Muscle layer of duodenum (tissue), 2 donors: ENCODE data around the gene ATG16L2.
"Not testable (repeated sequence)": the region's sequence is repeated elsewhere in the genome, so short reads cannot be mapped to it uniquely, and the experiment has no call there.

ENCODE experiments used
- H3K27ac ChIP-seq: one replicate; pipeline ENCODE4 v1.7.0; 2013; ENCODE audit warnings: mild to moderate bottlenecking, low read length
- H3K27me3 ChIP-seq: one replicate; pipeline ENCODE4 v1.7.0; 2013; ENCODE audit warnings: low read depth, mild to moderate bottlenecking, control low read depth, low read length
- H3K36me3 ChIP-seq, 2 donors: one replicate each; pipeline ENCODE4 v1.7.0; 2013; ENCODE audit warnings: low read length in 2 of 2, control low read depth in 1 of 2, mild to moderate bottlenecking in 1 of 2; ENCODE audit not compliant: insufficient read depth in 2 of 2, control insufficient read depth in 1 of 2
- H3K4me1 ChIP-seq, 2 donors: one replicate each; pipeline ENCODE4 v1.7.0; 2013; ENCODE audit warnings: low read length in 2 of 2, mild to moderate bottlenecking in 2 of 2, control low read depth in 1 of 2, moderate library complexity in 1 of 2; ENCODE audit not compliant: insufficient read depth in 2 of 2, control insufficient read depth in 1 of 2
- H3K4me3 ChIP-seq, 2 donors: one replicate each; pipeline ENCODE4 v1.7.0; 2013; ENCODE audit warnings: low read length in 2 of 2, low read depth in 1 of 2, mild to moderate bottlenecking in 1 of 2
- H3K9me3 ChIP-seq, 2 donors: one replicate each; pipeline ENCODE4 v1.7.0; 2013; ENCODE audit warnings: low read length in 2 of 2, control low read depth in 1 of 2, mild to moderate bottlenecking in 1 of 2; ENCODE audit not compliant: control insufficient read depth in 1 of 2
- donor health status: healthy.

Gene ATG16L2

GRCh38 chr11:72791228-72791627 lies 23.0 kb upstream of the ATG16L2 start:
- not testable (repeated sequence) for H3K9me3 ChIP-seq, H3K4me3 ChIP-seq, H3K27me3 ChIP-seq, H3K27ac ChIP-seq, H3K36me3 ChIP-seq
- H3K4me1 ChIP-seq, result peaks cover 0 to 14% of the 10 kb centered on the region in 2 donors

- no peak overlapping the region for H3K4me3 ChIP-seq
- no peaks in the 10 kb centered on the region for H3K9me3 ChIP-seq
- no peak overlapping the region for H3K27ac ChIP-seq
- H3K27me3 ChIP-seq, result no peaks in the 10 kb centered on the region
- H3K36me3 ChIP-seq, result no peaks in the 10 kb centered on the region
- H3K4me1 ChIP-seq, result peaks cover 0 to 14% of the 10 kb centered on the region in 2 donors
Measured at GRCh38 chr11:72792437-72793021, 21.7 kb upstream of the ATG16L2 start.

GRCh38 chr11:72793076-72793424 lies 21.2 kb upstream of the ATG16L2 start:
- Histone ChIP-seq H3K4me3 (peak overlapping the region; percentile 28 to 68), H3K27me3 (no peaks in the 10 kb centered on the region), H3K27ac (peak overlapping the region; percentile 32), H3K4me1 (peaks cover 0 to 14% of the 10 kb centered on the region in 2 donors), H3K9me3 (no peaks in the 10 kb centered on the region), H3K36me3 (no peaks in the 10 kb centered on the region)

GRCh38 chr11:72793425-72794367 lies 20.5 kb upstream of the ATG16L2 start, which contains the start of gene STARD10:
STARD10 (minus strand) TSS chr11:72794047; CDS start chr11:72781181, 12,866 bp downstream.
- H3K36me3 ChIP-seq, result no peaks in the 10 kb centered on the region
- H3K4me3 ChIP-seq, result peak within 1 kb of the TSS; percentile 68 to 76
- H3K27ac ChIP-seq, result peak within 1 kb of the TSS; percentile 63
- H3K27me3 ChIP-seq, result no peaks in the 10 kb centered on the region
- no peaks in the 10 kb centered on the region for H3K9me3 ChIP-seq
- peaks cover 0 to 14% of the 10 kb centered on the region in 2 donors for H3K4me1 ChIP-seq

GRCh38 chr11:72798361-72798760 lies 15.8 kb upstream of the ATG16L2 start:
- no peaks in the 10 kb centered on the region for H3K27me3 ChIP-seq
- H3K4me1 ChIP-seq, result peaks cover 0 to 8% of the 10 kb centered on the region in 2 donors
- H3K27ac ChIP-seq, result no peak overlapping the region
- H3K36me3 ChIP-seq, result no peaks in the 10 kb centered on the region
- no peaks in the 10 kb centered on the region for H3K9me3 ChIP-seq
- no peak overlapping the region for H3K4me3 ChIP-seq

DNA sequence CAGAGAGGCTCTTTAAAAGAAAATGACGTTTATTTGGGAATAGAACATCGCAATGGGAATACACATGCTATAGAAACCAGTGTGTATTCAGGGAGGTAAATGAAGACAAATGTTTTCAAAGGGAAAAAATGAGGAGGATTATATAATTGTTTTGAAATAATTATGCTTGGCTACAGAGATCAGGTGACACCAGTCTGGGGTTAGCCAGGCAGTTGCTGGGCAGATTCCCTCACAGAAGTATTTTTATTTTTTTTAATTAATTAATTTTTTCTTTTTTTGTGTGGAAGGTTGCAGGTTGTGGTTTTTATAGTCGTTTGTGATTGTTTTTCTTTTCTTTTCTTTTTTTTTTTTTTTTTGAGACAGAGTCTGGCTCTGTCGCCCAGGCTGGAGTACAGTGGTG lies 14.8 kb upstream of the ATG16L2 start:
- H3K4me1 ChIP-seq, result peaks cover 0 to 3% of the 10 kb centered on the region in 2 donors
- H3K27ac ChIP-seq, result no peak overlapping the region
- no peak overlapping the region for H3K4me3 ChIP-seq
- H3K9me3 ChIP-seq, result no peaks in the 10 kb centered on the region
- H3K36me3 ChIP-seq, result no peaks in the 10 kb centered on the region
- no peaks in the 10 kb centered on the region for H3K27me3 ChIP-seq

DNA sequence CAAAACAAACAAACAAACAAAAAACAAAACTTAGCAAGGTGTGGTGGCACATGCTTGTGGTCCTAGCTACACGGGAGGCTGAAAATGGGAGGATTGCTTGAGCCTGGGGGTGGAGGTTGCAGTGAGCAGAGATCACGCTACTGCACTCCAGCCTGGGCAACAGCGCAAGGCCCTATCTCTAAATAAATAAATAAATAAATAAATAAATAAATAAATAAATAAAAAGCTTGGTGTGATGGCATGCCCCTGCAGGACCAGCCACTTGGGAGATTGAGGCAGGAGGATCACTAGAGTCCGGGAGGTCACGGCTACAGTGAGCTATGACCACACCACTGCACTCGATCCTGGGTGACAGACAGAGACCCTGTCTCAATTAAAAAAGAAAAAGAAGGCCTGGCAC lies 11.4 kb upstream of the ATG16L2 start:
- no peak overlapping the region for H3K27ac ChIP-seq
- no peaks in the 10 kb centered on the region for H3K4me1 ChIP-seq
- no peaks in the 10 kb centered on the region for H3K27me3 ChIP-seq
- H3K4me3 ChIP-seq, result no peak overlapping the region
- H3K36me3 ChIP-seq, result no peaks in the 10 kb centered on the region
- H3K9me3 ChIP-seq, result no peaks in the 10 kb centered on the region

DNA sequence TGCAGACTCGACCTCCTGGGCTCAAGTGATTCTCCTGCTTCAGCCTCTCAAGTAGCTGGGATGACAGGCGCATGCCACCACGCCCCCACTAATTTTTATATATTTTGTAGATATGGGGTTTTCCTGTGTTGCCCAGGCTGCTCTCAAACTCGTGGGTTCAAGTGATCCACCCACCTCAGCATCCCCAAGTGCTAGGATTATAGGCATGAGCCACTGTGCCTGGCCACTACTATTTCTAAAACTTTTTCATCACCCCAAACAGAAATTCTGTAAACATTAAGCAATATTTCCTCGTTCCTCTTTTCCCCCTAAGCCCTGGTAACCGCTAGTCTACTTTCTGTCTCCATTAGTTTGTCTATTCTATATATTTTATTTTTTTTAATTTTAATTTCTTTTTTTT lies 9.0 kb upstream of the ATG16L2 start:
- H3K4me1 ChIP-seq, result no peaks in the 10 kb centered on the region
- no peaks in the 10 kb centered on the region for H3K27me3 ChIP-seq
- no peak overlapping the region for H3K27ac ChIP-seq
- H3K4me3 ChIP-seq, result no peak overlapping the region
- H3K9me3 ChIP-seq, result no peaks in the 10 kb centered on the region
- H3K36me3 ChIP-seq, result peaks cover 5 to 15% of the 10 kb centered on the region in 2 donors

- H3K27me3 ChIP-seq, H3K9me3 ChIP-seq, H3K4me3 ChIP-seq, H3K27ac ChIP-seq, H3K4me1 ChIP-seq: not testable (repeated sequence)
- H3K36me3 ChIP-seq, result peaks cover 5 to 15% of the 10 kb centered on the region in 2 donors
Measured at GRCh38 chr11:72806378-72806777, 7.8 kb upstream of the ATG16L2 start.

- Histone ChIP-seq H3K27ac (no peak overlapping the region), H3K27me3 (no peaks in the 10 kb centered on the region), H3K4me3 (no peak overlapping the region), H3K9me3 (no peaks in the 10 kb centered on the region), H3K36me3 (peaks cover 5 to 15% of the 10 kb centered on the region in 2 donors), H3K4me1 (no peaks in the 10 kb centered on the region)
Measured at GRCh38 chr11:72807021-72807693, 7.1 kb upstream of the ATG16L2 start.

DNA sequence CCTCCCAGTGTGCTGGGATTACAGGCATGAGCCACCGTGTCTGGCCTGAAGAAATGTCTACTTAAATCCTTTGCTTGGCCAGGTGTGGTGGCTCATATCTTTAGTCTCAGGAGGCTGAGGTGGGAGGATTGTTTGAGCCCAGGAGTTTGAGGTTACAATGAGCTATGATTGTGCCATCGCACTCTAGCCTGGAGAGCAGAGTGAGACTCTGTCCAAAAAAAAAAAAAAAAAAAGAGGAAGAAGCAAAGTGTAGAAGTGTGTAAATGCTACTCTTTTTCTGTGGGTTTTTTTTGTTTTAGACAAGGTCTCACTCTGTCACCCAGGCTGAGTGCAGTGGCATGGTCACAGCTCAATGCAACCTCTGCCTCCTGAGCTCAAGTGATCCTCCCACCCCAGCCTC lies 6.4 kb upstream of the ATG16L2 start:
- Histone ChIP-seq H3K9me3 (no peaks in the 10 kb centered on the region), H3K27me3 (no peaks in the 10 kb centered on the region), H3K36me3 (peaks cover 5 to 15% of the 10 kb centered on the region in 2 donors), H3K4me3 (no peak overlapping the region), H3K4me1 (peaks cover 5% of the 10 kb centered on the region in 2 donors), H3K27ac (no peak overlapping the region)
